Type B pancreatic cell (in vitro differentiated cells): Measurements from ENCODE around the gene IMMP2L. TPM values are rescaled to one million over a fixed set of nuclear protein-coding genes. Genes with fewer than 3 reads are reported as not detected.

Experiments
- DNase-seq: peaks from one replicate; pipeline ENCODE4 v3.0.0; 2021; ENCODE audit warnings: mixed read lengths; ENCODE audit not compliant: unreplicated experiment; ENCODE audit errors: extremely low spot score
- H3K27ac Mint-ChIP-seq: 2 replicates; pipeline ENCODE4 v1.8.0; 2021; ENCODE audit warnings: mild to moderate bottlenecking, mixed read lengths
- H3K27me3 Mint-ChIP-seq: 2 replicates; pipeline ENCODE4 v1.8.0; 2021; ENCODE audit warnings: mixed read lengths
- H3K36me3 Mint-ChIP-seq: 2 replicates; pipeline ENCODE4 v1.8.0; 2021; ENCODE audit warnings: mixed read lengths
- H3K4me1 Mint-ChIP-seq: one replicate; pipeline ENCODE4 v1.8.0; 2021; ENCODE audit warnings: mixed read lengths; ENCODE audit not compliant: unreplicated experiment
- H3K4me3 Mint-ChIP-seq: 2 replicates; pipeline ENCODE4 v1.8.0; 2021; ENCODE audit warnings: mild to moderate bottlenecking, mixed read lengths
- H3K9me3 Mint-ChIP-seq: 2 replicates; pipeline ENCODE4 v1.8.0; 2021; ENCODE audit warnings: mixed read lengths
- CTCF ChIP-seq: fragments of 200-600 bp; sonication (generic); conservative IDR thresholded peaks from 2 replicates; pipeline ENCODE4 v1.5.0; 2021; ENCODE audit warnings: antibody characterized with exemption, mild to moderate bottlenecking
- total RNA-seq: library from RNA; stranded (reverse); gene quantifications from 2 replicates; pipeline ENCODE4 v1.2.1, GENCODE V29; 2021; ENCODE audit warnings: low replicate concordance

IMMP2L gene
- total RNA-seq, 1 donor from 2014 or later = 23.0 TPM

DNA sequence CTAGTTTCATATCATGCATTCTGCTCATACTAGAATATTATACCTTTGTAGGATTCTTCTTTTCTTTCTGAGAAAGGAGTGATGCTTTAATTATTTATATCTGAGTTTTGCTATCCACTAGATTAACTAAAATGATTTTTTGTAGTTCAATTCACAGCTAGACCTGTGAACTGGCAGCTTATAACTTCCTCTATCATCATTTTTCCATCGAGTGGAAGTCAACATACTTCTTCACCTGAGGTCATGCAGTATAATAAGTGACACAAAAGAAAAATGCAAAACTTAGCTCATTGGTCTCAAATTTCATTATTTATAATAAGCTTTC lies 463.4 kb downstream of the IMMP2L start:
- no peak for TF ChIP-seq CTCF
- no peaks in the 10 kb centered on the region for H3K9me3 Mint-ChIP-seq

GRCh38 chr7:111098011-111098925 lies 464.0 kb downstream of the IMMP2L start:
- peak; percentile 77 for TF ChIP-seq CTCF
- Mint-ChIP-seq H3K36me3 (peaks cover 3% of the 10 kb centered on the region), H3K4me1 (peaks cover 24% of the 10 kb centered on the region), H3K9me3 (no peaks in the 10 kb centered on the region), H3K4me3 (no peak overlapping the region), H3K27ac (no peak overlapping the region), H3K27me3 (no peaks in the 10 kb centered on the region)
- no peak for DNase-seq

More for the DNA sequence above, 463.4 kb downstream of the IMMP2L start:
- Mint-ChIP-seq H3K27ac (no peak overlapping the region), H3K36me3 (peaks cover 3% of the 10 kb centered on the region), H3K4me1 (peaks cover 20% of the 10 kb centered on the region), H3K27me3 (no peaks in the 10 kb centered on the region), H3K4me3 (no peak overlapping the region)
- DNase-seq = no peak

DNA sequence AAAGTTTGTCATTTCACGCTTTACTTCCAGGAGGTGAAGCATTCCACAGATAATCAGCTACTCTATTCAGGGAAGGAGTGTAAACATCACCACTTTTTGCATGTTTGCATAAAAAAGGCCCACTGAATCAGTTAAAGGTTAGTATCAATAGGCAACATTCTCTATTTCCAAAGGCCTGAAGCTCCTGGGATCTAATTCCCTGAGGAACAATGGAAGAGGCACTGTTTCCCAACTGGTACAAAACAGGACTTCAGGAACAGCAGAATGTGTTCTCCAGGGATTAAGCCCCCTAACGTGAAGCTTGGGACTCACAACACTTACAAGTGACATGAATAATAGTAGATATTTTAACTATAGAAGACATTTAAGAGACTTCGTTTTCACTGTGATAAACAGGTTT lies 465.3 kb downstream of the IMMP2L start:
- Mint-ChIP-seq H3K27me3 (no peaks in the 10 kb centered on the region), H3K36me3 (peaks cover 3% of the 10 kb centered on the region), H3K9me3 (no peaks in the 10 kb centered on the region), H3K4me1 (peaks cover 32% of the 10 kb centered on the region), H3K4me3 (no peak overlapping the region), H3K27ac (no peak overlapping the region)
- TF ChIP-seq CTCF = no peak
- DNase-seq = no peak

GRCh38 chr7:111094419-111094818 lies 467.9 kb downstream of the IMMP2L start:
- Mint-ChIP-seq H3K36me3 (peaks cover 3% of the 10 kb centered on the region), H3K4me1 (peaks cover 45% of the 10 kb centered on the region), H3K9me3 (no peaks in the 10 kb centered on the region), H3K4me3 (peak overlapping the region; percentile 37), H3K27ac (no peak overlapping the region), H3K27me3 (no peaks in the 10 kb centered on the region)
- DNase-seq = no peak
- no peak for TF ChIP-seq CTCF

- no peak for DNase-seq
- no peaks in the 10 kb centered on the region for H3K27me3 Mint-ChIP-seq
- peak overlapping the region; percentile 88 for H3K4me3 Mint-ChIP-seq
- no peaks in the 10 kb centered on the region for H3K9me3 Mint-ChIP-seq
- peaks cover 40% of the 10 kb centered on the region for H3K4me1 Mint-ChIP-seq
- no peak overlapping the region for H3K27ac Mint-ChIP-seq
- peaks cover 3% of the 10 kb centered on the region for H3K36me3 Mint-ChIP-seq
- no peak for TF ChIP-seq CTCF
These were observed 468.8 kb downstream of the IMMP2L start for GRCh38 chr7:111093496-111093895.
